NCI-H345 treated with DMSO at 0.1 percent for 48 hours (cell line): ENCODE measurements around the gene EEF1G.
A peak's percentile ranks its signal among the peaks of the same experiment; 100 is the strongest.
"Not testable (repeated sequence)": the region's sequence is repeated elsewhere in the genome, so short reads cannot be mapped to it uniquely, and the experiment has no call there.

Experiments used
- DNase-seq: peaks from one replicate; lab custom pipeline; 2025; ENCODE audit not compliant: unreplicated experiment; lab: John Stamatoyannopoulos, UW

EEF1G gene

DNA sequence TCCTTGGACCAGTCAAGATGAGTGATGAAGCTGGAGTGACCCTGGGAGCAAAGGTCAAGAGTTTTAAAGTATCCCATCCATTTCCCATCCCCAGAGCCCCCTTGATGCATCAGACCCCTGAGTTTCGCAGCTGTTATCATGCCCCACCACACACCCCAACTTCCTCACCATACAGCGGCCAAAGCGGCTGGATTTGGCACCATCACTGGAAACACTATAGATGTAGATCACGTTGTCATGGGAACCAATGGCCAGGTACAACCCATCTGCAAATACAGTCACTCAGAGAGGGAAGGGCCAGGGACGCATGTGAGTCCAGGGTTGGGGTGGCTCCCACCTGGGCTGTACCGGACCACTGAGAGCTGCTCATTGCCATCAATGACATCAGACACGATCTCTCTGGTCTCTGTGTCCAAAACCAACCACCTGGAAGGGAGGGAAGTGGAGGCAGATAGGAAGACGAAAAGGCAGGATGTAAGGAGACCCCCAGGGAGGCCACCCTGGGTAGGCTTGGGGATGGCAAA, 30.1 kb upstream of the EEF1G start:
- DNase-seq = no peak

DNA sequence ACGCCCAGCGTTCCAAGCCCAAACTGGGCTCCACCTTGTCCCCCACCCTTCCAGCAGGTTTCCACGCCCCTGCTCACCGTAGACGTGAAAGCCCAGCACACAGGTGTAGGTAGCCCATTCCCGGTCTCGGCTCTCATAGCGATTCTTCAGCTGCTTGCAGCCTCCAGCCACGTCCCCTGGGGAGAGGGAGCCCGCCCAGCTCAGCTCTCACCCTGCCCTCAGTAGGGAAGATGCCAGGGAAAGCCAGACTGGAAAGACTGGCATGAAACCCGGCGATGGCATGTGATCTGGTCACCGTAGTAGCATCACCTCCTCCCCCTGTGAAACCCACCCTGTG, 29.3 kb upstream of the EEF1G start:
- no peak for DNase-seq

DNA sequence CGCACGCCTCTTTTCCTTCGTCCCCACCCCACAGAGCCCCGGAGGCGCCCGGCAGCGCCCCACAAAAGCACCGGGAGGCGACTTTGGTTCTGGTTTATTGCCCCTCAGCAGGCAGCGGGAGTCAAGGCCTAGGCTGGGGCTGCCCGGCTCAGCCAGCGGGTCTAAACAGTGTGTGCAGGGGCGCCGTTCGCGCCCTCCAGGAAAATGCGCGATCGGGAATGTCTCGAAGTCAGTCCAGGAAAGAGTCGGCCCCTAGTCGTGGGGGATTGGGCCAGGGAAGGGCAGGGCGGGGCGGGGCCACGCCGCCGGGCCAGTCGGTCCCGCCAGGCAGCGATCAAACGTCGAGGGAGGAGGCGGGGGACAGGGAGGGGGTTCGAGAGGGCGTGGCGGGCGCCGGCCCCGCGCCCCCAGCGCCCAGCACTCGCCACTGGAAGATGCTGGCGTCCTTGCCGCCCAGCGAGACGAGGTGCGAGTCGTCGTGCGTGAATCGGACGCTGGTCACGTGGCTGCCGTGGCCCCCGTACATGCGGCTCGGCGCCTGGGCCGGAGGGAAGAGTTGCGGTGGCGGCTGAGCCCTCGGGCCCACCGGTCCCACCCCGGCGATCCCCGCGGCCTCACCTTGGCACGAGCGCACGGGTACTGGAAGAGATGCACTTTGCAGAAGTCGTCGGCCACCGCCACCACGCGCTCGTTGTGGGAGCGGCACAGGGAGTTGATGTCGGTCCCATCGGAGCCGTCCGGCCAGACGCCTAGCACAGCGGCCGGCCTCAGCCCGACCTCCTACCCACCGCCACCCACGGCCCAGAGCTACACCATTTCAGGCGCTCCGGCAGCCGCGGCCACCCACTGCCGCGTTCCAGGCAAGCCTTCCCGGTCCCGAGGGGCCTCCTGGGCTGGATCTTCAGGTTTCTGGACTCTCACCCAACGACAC, 28.7 kb upstream of the EEF1G start:
- DNase-seq = peak; percentile 33

DNA sequence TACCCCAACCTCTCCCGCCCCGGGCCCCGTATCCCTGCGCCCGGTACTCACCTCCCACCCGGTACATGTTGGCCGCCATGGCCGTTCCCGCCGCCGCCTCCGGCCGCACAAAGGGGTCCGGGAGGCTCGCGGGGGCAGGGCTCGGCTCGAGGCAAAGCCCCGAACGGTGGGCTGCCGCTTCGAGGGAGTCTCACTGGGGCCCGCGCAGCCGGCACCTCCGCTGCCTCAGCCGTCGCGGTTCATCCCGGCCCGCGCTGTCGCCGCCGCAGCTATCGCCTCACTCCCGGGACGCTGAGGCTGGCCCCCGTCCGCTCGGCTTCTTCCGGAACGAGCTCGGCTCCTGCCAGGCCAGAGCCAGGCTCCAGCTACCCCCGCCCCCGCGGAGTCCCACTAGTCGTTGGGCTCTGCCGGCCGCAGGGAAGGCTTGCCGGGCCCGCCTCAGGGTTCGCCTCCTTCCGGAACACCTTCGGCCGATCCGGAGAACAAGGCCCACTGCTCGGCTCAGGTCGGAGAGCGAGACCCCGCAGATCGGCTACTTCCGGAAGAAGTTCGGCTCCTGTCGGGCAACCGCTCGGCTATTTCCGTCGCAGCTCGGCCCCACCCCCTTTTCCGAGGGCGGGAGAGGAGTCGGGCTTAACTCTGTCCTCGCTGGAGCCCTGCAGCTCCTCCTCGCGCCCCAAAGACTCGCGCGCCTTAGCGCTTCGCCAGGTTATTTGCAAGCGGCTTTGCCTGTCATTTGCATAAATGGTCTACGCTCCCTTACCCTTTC, 27.9 kb upstream of the EEF1G start, which contains the start of gene MTA2:
TSS of gene MTA2 (minus strand) at position 494 of the 769 bp plus-strand sequence. CDS start at position 79, 415 bp downstream.
- DNase-seq = peak; percentile 93

DNA sequence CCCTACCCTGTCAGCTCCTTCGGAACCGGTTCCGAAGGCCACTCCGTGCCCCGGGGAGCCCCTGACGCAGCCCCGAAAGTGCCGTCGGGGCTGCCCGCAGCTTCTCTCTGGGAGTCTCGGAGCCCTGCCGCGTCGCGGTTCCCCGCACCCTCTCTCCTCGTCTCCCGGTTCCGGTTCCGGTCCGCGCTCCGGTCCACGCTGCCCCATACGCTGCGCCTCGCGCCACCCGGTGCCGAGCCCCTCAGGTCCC, 27.4 kb upstream of the EEF1G start:
- no peak for DNase-seq

DNA sequence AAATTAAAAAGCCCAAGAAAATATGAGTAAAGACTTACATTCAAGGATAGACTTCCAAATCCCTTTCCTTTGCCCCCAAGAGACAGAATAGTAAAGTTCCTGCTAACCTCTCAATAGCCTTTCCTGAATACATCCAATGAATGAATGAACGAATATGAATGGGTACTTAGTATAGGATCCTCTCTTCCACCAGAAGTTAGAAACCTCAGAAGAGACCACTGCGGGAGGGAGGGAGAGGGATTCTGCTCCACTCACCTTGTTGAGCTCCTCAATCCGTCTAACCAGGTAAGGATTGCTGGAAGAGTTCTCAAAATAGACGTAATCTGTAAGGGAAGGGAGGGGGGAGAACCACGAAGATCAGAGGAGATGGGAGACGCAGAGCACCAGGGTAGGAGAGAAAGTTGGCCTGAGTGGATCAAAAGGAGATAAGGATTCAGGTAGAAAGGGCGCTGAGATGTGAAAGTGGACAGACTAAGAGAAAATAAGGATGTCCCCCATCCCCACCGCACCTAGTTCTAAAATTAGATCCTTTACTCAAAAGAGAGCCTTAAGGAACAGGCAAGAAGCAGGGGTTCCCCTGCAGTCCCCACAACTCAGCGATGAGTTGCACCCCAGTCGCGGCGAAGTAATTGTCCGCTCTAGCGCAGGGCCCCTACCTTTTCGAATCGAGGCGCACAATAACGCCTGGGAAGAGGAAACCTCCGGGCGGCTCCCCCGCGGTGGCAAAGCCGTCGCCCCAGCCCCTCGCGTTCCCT, 26.9 kb upstream of the EEF1G start:
- DNase-seq = no peak

DNA sequence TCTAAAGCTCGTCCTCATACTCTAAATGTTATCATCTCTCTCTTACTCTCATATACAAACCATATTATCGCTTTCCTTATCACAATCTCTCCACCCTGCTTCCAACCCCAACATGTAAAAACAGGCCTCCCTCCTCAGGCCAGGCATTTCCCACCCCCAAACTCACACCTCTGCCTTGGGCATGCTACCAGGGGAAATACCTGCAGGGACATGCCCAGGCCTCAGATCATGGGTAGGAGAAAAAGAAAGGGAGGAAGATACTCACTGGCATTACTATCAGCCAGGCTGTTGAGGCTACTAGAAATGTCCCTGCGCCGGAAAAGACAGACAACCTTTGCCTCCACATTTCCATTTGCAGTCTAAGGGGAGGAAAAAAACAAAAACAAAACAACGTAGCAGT, 26.2 kb upstream of the EEF1G start:
- DNase-seq = no peak

DNA sequence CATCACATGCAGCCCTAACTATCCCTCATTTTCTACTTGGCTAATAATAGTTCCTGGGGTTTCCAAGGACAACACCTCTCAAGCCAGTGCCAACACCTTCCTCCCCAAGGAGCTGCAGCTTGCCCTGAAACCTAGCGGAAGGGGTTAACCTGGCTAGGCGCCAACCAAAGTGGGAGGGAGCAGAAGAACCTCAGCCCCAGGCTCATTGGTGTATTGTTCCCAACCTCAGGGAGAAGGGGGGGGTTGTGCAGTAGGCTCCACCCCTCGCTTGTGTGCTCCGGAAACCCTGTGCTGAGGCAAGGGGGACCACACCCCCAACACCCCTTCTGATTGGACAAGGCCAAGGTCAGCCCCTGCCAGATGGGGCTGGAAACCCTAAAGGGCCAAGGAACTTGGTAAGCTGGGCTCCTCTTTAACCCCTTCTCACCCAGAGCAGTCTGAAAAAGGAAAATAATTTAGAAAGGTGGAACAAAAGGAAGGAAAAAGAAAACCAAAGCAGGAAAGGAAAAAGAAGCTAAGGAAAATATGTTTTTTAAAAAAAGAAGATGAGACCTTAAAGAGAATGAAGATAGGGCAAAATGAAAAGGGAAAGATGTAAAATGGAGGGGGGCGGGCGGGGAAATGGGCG, 25.5 kb upstream of the EEF1G start:
- DNase-seq = peak; percentile 60

DNA sequence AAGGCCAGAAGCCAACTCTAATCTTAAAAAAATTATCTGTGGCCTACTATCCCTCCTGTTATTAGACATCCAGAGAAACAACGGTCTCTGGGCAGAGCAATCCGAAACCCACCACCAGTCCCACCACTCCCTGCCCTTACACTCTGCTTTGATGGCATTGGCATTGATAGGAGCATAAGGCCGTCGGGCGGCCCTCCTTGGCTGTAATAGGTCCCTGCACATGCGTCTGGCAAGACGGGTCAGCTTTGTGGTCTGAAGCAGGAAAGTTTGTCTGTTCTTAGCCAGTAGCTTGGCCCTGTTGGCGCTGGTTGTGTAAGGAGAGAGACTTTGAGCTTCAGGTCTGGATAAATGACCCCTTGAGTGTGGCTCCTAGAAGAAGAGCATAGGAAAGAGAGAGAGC, 21.4 kb upstream of the EEF1G start:
- DNase-seq = no peak

DNA sequence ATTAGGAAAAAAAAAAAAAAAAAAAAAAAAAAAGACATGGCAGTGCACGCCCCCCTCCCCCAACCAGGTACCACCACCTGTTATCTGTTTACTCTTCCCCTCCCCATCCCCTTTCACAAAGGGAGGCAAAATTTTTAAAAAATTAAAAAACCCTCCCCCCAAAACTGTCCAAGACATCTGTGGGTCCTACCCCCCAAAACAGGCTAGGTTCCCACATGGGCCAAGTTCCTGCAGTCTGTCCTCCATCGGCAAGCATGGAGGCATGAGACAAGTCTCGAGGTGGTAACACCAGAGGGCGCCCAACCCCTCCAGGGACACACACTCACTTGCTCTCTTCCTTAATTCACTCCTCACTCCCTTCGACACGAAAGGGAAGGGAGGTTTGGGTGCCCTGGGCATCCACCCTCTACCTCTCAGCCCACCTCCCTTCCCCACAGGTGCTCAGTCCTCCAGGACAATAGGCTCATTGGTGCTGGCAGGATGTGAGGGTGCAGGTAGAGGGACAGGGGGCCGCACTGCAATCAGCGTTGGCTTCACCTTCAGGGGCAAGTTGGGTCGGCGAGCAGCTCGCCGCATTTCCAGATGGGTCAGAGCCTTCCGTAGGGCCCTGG, 19.8 kb upstream of the EEF1G start:
- DNase-seq = peak; percentile 13

DNA sequence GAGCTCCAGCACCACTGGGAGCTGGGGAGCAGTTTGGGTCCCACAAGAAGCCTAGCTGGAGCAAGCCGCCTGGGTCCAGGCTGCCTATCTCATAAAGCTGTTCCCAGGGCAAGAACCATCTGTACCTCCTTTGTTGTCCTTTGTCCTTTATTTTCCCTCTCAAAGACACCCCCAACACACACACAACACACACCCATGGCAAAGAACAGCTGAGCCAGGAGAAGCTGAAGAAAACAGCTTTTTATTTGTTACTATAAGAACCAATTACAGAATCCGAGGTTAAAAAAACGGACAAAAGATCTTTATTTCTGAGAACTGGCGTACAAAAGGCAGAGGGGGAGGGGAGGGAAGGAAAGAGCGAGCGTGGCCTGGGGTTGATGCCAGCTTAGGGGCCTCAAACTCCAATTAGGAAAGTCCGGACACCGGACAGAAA, 19.3 kb upstream of the EEF1G start:
- DNase-seq = no peak

DNA sequence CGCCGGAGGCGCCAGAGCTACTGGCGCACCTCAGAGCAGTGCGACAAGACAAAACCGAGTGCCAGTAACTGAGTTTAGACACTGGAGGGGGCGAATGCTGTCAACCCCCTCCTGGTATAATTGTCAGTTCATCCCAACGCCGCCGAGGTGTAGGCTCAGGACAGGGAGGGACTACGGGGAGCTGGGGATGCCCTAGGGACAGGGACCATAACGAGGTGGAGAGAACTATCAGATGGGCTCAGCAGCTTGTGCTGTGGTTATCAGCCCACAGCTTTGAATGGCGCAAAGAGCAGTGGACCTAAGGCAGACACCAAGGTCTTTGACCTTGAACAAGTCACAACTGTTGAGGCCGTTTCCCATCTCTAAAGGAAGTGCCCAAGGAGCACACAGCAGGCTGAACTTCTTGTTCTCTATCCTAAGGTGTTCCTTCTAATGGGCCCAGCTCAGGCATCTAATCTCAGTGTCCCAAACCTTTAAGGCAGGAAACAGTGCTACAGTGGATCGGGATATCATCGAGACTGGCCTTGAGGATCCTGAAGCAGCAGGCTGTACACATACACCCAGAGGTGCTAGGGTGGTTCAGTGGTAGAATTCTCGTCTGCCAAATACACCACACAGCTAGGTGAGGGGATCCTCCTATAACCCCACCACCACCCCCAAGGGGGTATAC, 18.6 kb upstream of the EEF1G start:
- no peak for DNase-seq

DNA sequence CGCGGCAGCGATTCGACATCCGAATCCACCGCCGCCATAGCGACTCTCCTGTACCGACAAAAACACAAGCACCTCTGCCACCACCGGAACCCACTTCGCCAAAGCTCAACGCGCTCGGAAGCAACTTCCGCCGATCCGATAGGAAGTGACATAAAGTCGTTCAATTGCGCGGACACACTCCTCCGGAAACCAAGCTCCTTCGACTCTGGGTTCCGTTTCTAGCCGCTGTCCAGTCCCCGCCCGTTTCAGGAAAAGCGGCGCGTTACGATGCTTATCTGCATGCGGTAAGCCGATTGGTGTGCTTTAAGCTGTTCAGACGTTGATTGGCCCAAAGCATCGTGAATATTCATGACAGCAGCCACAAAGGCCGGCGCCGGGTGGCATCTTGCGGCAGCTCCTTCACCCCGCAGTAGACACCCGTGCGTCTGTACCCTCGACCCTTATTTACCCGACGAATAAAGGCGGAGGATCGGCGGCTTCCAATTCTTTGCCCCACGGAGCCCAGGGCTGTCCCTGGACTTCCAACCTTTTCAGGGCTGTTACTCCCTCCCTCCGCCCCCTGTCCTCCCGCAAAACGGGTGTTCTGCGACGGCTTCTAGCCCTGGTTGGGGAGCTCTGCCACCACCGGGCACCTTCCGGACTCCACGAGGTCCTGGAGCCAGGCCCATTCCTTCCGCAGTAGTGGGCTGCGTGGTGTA, 17.9 kb upstream of the EEF1G start, which contains the start of gene TUT1:
TSS of gene TUT1 (minus strand) at position 76 of the 698 bp plus-strand sequence. CDS start at position 38, 38 bp downstream.
- peak; percentile 98 for DNase-seq

DNA sequence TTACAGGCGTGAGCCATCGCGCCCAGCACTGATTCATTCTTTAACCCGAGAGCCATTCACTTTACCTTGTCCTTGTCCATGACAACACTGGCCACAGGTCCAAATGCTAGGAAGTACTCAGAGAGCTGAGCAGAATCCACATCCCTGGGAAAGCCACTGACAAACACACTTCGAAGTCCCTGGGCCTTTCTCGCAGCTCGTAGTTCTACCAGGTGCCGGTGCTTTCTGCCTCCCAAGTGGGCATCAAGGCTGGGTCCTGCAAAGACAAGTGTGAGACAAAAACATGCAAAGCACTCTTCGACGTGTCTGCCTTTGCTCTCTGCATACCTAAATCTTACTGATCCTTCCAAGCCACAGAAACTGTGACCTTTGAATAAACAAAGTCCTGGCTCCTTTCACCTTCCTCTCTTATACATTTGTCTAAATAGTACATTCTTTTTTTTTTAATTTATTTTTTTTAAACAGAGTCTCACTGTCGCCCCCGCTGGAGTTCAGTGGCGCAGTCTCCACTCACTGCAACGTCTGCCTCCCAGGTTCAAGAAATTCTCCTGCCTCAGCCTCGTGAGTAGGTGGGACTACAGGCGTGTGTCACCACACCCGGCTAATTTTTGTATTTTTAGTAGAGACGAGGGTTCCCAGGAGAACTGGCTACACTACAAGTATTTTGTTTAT, 15.4 kb upstream of the EEF1G start:
- no peak for DNase-seq

DNA sequence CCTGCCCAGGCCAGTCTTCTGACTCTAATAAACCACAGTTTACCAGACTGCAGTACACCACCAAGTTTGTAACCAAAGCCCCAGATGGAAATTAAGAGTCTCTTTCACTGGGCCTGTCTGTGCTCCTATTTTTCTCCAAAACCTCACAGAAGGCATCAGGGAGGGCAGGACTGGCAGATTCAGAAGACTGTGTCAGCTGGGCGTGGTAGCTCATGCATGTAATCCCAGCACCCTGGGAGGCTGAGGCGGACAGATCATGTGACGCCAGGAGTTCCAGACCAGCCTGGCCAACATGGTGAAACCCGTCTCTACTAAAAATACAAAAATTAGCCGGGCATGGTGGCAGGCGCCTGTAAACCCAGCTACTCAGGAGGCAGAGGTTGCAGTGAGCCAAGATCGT, 11.7 kb upstream of the EEF1G start:
- not testable (repeated sequence) for DNase-seq

DNA sequence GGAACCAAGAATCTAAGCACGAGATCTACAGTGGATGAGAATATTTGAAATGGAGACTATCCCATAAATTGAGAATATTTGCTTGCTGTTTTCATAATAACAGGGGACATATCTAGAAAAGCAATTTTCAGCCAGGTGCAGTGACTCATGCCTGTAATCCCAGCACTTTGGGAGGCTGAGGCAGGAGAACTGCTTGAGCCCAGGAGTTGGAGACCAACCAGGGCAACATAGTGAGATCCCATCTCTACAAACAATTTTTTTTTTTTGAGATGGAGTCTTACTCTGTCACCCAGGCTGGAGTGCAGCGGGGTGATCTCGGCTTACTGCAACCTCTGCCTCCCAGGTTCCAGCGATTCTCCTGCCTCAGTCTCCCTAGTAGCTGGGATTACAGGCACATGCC, 8.0 kb upstream of the EEF1G start:
- not testable (repeated sequence) for DNase-seq

DNA sequence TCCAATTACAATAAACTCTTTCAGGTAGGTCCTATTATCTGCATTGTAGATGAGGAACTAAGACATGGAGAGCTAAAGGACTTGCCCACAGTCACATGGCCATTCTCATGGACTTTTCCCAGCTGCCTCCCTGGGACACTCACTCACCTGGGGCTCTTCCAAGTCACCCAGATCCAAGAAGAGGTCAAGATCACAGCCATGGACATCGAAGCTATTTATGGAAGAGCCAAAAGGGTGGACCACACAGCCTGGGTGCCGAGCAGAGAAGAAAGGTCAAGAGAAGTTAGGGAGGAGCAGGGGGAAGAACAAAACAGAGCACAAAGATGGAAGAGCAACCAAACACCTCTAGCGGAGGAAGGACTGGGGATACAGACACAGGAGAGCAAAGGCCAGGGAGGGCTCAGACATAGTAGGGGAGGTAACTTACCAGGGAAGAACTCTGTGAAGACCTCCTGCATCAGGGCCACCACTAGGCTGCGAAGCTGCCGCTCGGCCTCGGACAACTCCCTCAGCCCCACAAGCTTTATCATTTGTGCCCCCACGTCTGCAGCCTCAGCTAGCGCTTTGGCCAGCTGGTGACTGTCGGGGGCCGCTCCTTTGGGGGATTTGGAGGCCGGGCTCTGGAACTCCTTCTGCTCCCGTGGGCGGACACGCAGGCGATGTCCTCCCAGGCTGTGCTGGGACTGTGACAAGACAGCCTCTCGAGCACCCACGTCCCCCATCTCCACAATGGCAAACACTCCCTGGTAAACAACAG, 7.4 kb upstream of the EEF1G start:
- no peak for DNase-seq

DNA sequence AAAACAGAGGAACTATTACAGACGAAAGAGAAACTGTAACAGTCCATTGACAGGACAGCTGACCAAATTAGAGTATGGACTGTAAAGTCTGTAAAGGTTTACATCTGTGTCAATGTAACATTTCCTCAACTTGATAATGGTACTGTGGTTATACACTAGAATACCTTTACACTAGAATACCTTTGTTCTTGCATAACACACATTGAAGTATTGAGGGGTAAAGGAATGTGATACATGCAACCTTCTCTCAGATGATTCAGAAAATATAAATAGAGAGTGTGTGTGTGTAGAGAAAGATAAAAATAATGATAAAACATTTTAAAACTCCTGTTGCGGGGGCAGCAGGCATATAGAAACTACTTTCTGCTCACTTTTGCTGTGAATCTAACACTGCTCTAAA, 5.6 kb upstream of the EEF1G start:
- no peak for DNase-seq
